Measurements from ENCODE around the gene DMAC2L.
"Not testable (repeated sequence)": the region's sequence is repeated elsewhere in the genome, so short reads cannot be mapped to it uniquely, and the experiment has no call there.

The DMAC2L gene

DNA sequence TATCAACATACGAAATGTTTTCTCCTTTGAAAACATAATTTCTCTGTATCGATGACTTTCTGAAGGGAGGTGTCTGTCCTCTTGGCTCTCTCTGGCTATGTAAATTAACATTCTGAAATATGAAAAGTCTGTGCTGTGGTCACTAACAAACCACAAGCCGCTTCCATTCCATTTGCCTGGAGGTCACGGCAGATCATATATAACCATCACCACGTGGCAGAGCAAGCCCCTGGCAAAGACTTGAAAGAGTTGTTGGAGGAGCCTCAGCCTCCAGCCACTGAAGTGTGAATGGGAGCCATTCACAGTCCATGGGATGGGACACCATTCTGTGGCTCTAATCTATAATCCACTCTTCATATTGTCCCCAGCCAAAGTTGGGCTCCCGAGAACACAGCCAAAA lies 45.0 kb downstream of the DMAC2L start:
- DNase-seq, result no peak

DNA sequence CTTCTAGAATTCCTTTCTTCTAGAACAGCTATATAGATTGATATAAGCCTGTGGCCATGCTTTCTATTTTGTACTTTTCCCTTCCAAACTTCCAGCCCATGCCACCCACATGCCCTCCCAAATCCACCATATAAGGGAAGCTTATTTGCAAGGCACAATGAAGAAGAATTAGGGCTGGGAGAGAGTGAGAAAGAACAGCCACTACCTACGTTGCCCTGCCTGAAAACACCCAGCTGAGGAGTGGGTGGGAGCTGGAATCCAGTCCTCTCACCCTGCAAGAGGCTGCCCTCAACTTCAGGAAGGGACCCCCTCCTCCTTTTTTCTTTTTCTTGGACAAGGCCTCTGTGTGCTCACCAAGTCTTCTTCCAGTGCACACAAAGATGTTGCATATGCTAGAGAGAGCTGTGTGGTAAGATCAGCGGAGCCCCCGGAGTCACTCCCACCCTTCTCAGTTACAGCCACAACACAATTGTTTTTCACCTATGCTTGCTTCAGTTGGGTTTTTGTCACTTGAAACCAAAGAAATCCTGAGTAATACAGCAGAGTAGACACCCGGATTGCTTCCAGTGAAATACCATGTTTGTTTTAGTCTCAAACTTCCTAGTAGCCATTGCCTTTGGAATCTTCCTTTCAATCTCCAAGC lies 45.8 kb downstream of the DMAC2L start:
- no peak for DNase-seq

DNA sequence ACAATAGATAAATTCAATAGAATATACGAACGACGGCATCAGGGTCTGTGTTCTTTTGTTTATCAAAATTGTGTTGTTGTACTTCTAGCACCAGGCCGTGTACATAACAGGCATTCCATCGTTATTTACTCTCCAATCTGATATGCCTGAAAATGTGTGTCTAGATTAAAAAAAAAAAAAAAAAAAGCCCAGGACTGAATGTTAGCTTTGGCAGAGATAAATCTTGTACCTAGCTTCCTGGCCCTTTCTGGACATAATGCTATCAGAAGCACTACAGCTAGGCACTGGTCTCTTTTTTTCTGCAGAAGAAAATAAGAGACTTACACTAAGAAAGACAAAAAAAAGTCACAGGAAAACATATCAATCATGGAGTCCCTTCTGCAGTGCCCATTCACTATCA lies 47.5 kb downstream of the DMAC2L start:
- DNase-seq, result no peak

DNA sequence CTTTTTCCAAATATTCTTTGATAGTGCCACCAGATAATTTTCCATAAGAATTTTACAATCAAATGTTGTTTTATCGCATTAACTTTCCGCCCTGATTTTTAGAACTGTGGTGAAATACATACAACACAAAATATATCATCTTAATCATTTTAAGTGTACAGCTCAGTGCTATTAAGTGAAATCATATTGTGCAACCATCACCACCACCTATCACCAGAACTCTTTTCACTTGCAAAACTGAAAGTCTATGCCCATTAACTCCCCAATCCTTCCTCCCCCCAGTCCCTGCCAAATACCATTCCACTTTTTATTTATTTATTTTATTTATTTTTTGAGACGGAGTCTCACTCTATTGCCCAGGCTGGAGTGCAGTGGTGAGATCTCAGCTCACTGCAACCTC lies 48.0 kb downstream of the DMAC2L start:
- no peak for DNase-seq

DNA sequence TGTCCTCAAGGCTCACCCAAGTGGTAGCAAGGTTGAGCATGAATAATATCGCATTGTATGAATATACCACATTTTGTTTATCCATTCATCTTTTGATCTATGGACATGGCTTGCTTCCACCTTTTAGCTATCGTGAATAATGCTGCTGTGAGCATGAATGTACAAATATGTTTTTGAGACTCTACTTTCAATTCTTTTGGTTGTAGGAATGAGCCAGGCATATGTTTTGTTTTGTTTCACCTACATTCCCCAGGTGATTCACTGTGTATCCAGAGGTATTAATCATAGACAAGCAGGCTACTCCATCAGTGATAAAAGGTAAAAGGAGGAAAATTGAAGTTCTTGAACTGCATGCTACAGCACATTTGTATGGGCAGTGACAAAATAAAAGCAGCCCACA lies 48.7 kb downstream of the DMAC2L start:
- DNase-seq, result no peak

DNA sequence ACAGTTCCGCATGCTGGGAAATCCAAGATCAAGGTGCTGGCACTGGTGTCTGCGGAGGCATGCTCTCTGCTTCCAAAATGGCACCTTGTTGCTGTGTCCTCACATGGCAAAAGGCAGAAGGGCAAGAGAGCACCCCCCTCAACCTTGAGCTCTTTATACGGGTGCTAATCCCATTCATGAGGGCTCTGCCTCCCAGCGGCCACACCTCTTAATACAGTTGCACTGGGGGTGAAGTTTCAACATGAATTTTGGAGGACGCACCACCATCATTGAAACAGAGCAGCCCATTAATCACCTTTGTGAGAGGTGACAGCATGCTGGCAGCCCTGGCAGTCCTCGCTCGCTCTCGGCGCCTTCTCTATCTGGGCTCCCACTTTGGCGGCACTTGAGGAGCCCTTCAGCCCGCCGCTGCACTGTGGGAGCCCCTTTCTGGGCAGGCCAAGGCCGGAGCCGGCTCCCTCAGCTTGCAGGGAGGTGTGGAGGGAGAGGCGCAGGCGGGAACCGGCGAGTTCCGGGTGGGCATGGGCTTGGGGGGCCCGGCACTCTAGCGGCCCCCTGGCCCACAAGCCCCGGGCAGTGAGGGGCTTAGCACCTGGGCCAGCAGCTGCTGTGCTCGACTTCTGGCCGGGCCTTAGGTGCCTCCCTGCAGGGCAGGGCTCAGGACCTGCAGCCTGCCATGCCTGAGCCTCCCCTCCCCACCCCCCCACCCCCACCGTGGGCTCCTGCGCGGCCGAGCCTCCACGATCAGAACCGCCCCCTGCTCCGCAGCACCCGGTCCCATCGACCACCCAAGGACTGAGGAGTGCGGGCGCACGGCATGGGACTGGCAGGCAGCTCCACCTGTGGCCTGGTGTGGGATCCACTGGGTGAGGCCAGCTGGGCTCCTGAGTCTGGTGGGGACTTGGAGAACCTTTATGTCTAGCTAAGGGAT lies 49.6 kb downstream of the DMAC2L start:
- DNase-seq, result not testable (repeated sequence)

DNA sequence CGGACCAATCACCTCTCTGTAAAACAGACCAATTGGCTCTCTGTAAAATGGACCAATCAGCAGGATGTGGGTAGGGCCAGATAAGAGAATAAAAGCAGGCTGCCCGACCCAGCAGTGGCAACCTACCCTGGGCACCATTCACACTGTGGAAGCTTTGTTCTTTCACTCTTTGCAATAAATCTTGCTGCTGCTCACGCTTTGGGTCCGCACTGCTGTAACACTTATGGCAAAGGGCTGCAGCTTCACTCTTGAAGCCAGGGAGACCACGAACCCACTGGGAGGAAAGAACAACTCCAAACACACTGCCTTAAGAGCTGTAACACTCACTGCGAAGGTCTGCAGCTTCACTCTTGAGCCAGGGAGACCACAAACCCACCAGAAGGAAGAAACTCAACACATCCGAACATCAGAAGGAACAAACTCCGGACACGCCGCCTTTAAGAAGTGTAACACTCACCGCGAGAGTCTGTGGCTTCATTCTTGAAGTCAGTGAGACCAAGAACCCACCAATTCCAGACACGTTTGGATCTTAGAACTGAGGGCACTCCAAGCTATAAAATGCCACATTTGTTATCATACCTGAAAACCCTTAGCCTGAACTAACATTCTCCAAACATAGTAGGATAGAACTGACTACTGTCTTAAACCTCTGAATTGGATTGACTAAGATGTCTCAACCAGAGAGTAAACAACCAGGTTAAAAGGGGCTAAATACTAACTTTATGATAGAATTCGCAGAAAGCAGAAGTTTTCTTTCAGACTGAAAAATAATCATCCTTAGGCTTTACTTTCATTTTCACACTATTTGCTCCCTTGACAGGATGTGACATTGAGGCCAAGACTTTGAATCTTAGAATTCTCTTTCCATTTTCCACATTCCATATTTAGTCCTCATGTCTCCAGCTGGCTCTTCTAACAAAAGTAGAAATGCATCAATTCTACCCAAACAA lies 50.9 kb downstream of the DMAC2L start:
- no peak for DNase-seq

DNA sequence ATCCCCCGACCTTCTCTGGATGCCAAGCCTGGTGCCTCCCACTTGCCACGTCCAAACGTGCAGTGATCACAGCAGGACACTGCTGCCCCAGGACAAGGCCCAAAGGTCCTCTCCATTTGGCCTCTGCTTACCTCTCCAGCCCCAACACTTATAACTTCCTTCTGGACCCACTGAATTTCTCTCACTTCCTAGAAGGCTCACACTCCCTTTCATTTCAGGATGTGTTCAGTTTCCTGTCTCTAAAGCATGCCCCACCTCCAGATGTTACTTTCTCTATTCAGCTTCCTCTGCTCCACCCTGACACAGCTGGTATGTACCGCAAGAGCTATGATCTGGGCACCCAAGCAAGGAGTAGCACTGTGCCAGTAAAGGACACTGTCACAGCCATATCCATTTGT lies 51.6 kb downstream of the DMAC2L start:
- DNase-seq, result no peak

DNA sequence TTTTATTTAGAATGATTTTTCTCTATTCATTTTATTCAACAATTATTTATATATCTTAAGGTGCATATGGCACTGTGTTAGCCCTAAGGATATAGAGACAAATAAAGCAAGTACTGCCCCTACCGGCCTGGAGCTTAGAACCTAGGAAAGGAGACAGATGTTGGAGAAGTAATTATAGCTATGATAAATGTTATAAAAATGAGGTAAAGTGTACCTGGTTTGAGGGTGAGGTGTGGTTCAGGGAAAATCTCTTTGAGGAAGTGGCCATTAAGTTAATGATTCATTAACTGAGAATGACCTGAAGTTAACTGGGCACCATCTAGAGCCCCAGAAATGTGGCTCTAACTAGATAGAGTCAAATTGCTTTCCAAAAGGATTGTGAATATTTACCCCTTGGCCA lies 52.7 kb downstream of the DMAC2L start:
- no peak for DNase-seq

DNA sequence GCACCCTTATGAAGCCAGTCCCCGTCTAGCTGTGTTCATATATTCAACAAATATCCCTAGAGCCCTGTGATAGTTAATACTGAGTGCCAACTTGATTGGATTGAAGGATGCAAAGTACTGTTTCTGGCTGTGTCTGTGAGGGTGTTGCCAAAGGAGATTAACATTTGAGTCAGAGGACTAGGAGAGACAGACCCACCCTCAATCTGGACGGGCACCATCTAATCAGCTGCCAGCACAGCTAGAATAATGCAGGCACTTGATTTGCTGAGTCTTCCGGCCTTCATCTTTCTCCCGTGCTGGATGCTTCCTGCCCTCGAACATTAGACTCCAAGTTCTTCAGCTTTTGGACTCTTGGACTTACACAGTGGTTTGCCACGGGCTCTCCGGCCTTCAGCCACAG lies 53.4 kb downstream of the DMAC2L start:
- not testable (repeated sequence) for DNase-seq

DNA sequence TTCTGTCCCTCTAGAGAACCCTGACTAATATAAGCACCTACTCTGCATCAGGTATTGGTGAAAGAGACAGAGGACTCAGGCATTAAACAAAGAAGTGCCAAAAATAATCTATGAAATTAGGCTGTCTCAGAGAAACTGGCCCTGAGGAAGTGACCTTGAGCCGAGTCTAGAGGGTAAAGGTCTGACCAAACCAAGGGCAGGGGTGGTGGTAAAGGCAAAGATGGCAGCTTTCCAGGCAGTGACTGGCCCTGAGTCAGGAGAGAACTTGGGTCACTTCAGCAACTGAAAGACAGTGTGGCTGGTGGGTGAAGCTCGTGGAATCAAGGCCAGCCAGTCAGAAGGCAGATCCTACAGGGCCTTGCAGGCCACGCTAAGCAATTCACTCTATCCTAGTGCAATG lies 54.0 kb downstream of the DMAC2L start:
- DNase-seq, result no peak

DNA sequence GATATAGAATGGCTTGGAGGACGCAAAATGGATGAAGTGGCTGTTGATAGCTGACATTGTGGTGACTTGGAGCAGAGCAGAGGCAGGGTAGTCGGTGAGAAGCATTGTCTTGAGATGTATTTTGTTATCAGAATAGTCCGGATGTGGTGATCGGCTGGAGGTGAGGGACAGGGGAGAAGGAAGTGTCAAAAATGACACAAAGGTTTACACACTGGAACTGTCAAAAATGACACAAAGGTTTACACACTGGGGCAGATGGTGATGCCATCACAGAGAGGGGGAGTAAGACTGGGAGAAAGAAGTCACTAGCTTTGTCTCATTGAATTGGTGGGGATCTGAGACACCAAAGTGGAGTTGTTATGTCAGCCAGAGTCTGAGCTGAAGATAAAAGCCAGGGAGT lies 54.5 kb downstream of the DMAC2L start:
- DNase-seq, result no peak

DNA sequence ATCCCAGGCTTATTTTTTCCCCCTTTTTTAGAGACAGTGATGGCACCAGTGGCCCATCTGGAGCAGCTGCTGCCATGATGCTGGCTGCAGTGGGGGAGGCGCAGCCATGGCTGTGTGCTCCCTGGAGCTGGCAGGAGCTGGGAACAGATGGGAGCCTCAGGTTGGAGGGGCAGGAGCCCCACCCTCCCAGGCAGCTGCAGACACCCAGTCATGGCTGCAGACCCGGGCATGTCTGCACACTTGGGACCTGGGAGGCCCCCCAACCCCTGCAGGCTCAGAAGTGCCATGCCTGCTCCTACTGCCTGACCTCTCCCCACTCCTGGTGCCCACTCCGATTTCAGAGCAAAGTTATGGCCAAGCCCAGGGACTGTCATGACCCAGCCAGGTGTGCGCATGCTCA lies 59.4 kb downstream of the DMAC2L start:
- no peak for DNase-seq

DNA sequence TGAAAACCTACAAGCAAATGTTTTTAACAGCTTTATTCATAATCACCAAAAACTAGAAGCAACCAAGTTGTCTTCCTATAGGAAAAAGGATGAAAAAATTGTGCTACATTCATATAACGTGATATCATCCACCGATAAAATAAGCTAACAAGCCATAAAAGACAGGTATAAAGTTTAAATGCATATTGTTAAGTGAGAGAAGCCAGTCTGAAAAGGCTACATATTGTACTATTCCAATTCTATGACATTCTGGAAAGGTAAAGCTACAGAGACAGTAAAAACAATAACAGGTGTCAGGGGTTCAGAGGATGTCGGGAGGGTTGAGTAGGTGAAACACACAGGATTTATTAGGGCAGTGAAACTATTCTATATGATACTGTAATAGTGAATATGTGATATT lies 61.8 kb downstream of the DMAC2L start:
- no peak for DNase-seq

DNA sequence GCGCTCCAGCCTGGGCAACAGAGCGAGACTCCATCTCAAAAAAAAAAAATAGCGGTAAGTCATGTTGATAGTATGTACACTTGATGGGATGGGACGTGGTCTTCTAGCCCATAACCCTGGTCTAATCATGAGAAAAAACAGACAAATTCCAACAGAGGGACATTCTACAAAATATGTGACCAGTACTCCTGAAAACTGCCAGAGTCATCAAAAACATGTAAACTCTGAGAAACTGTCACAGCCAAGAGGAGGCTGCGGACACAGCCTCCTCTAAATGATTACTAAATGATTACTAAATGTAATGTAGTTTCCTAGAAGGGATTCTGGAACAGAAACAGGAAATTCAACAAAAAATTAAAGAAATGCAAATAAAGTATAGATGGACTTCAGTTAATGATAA lies 63.6 kb downstream of the DMAC2L start:
- no peak for DNase-seq

All from activated gamma-delta T cell (primary cell).